Hepatocyte (in vitro differentiated cells): ENCODE measurements around the gene GPR132. TPM values are rescaled to one million over a fixed set of nuclear protein-coding genes. Genes with fewer than 3 reads are reported as not detected.
A peak's percentile ranks its signal among the peaks of the same experiment; 100 is the strongest.

Experiments used
- DNase-seq: peaks from one replicate; pipeline ENCODE4 v3.0.0-alpha.2; 2016; ENCODE audit warnings: low spot score
- H2AFZ ChIP-seq: fragments of 200-600 bp; sonication (generic); 2 replicates; pipeline ENCODE4 v1.6.0; 2016; ENCODE audit warnings: antibody characterized with exemption, mild to moderate bottlenecking
- H3K27ac ChIP-seq: fragments of 200-600 bp; sonication (generic); 2 replicates; pipeline ENCODE4 v1.5.1; 2016; ENCODE audit warnings: mild to moderate bottlenecking
- H3K27me3 ChIP-seq: fragments of 200-600 bp; sonication (generic); 2 replicates; pipeline ENCODE4 v1.6.1; 2016
- H3K36me3 ChIP-seq: fragments of 200-600 bp; sonication (generic); replicated peaks from 2 replicates; pipeline ENCODE4 v1.5.1; 2016; ENCODE audit warnings: low read depth; ENCODE audit not compliant: insufficient read depth
- H3K4me1 ChIP-seq: fragments of 200-600 bp; sonication (generic); 2 replicates; pipeline ENCODE4 v1.5.1; 2016; ENCODE audit warnings: mild to moderate bottlenecking, moderate library complexity; ENCODE audit not compliant: insufficient read depth
- H3K4me2 ChIP-seq: fragments of 200-600 bp; sonication (generic); 2 replicates; pipeline ENCODE4 v1.6.0; 2016
- H3K4me3 ChIP-seq: fragments of 200-600 bp; sonication (generic); 2 replicates; pipeline ENCODE4 v1.5.1; 2016; ENCODE audit warnings: mild to moderate bottlenecking
- H3K79me2 ChIP-seq: fragments of 200-600 bp; sonication (generic); 2 replicates; pipeline ENCODE4 v1.6.0; 2017; ENCODE audit warnings: mild to moderate bottlenecking
- H3K9me2 ChIP-seq: fragments of 200-600 bp; sonication (generic); replicated peaks from 2 replicates; pipeline ENCODE4 v1.6.0; 2017; ENCODE audit warnings: mild to moderate bottlenecking; ENCODE audit not compliant: insufficient read depth
- H3K9me3 ChIP-seq: fragments of 200-600 bp; sonication (generic); 2 replicates; pipeline ENCODE4 v1.5.1; 2016; ENCODE audit warnings: low read depth, mild to moderate bottlenecking
- H4K20me1 ChIP-seq: fragments of 200-600 bp; sonication (generic); 2 replicates; pipeline ENCODE4 v1.6.0; 2016; ENCODE audit warnings: mild to moderate bottlenecking; ENCODE audit not compliant: insufficient read depth, poor library complexity, severe bottlenecking
- EZH2 ChIP-seq: fragments of 200-600 bp; sonication (generic); IDR thresholded peaks from 2 replicates; pipeline ENCODE4 v1.6.1; 2016; ENCODE audit warnings: antibody characterized with exemption, mild to moderate bottlenecking, borderline replicate concordance
- EZH2phosphoT487 ChIP-seq: fragments of 200-600 bp; sonication (generic); IDR thresholded peaks from one replicate; pipeline ENCODE4 v1.6.1; 2018; ENCODE audit warnings: antibody characterized with exemption, mild to moderate bottlenecking, low read depth, moderate library complexity; ENCODE audit not compliant: unreplicated experiment, severe bottlenecking
- WGBS: methylation state at CpG from one replicate; pipeline ENCODE4 v1.1.6; 2016; ENCODE audit warnings: low lambda C conversion rate; ENCODE audit errors: missing lambda C conversion rate; 5-methylcytosine and 5-hydroxymethylcytosine counted together
- polyA plus RNA-seq: library from polyadenylated mRNA; unstranded; fragments of >200 nt; fragmentation: Nextera tagmentation; extraction: Ambion mirVana; gene quantifications from 2 replicates; pipeline ENCODE4 v1.2.1, GENCODE V29; 2016
- total RNA-seq: library from RNA; depleted of rRNA; stranded (reverse); fragments of >200 nt; gene quantifications from 2 replicates; pipeline ENCODE4 v1.2.3, GENCODE V29; 2014
- TF ChIP-seq, protein P1 (sequence below): fragments of 200-600 bp; sonication (generic); IDR thresholded peaks from 2 replicates; pipeline ENCODE4 v1.5.1; 2016; ENCODE audit warnings: antibody characterized with exemption, mild to moderate bottlenecking; ENCODE audit not compliant: poor library complexity

GPR132 gene
- total and polyA plus RNA-seq, 2 experiments from 2014 or later, result 0.41 to 0.83 TPM

DNA sequence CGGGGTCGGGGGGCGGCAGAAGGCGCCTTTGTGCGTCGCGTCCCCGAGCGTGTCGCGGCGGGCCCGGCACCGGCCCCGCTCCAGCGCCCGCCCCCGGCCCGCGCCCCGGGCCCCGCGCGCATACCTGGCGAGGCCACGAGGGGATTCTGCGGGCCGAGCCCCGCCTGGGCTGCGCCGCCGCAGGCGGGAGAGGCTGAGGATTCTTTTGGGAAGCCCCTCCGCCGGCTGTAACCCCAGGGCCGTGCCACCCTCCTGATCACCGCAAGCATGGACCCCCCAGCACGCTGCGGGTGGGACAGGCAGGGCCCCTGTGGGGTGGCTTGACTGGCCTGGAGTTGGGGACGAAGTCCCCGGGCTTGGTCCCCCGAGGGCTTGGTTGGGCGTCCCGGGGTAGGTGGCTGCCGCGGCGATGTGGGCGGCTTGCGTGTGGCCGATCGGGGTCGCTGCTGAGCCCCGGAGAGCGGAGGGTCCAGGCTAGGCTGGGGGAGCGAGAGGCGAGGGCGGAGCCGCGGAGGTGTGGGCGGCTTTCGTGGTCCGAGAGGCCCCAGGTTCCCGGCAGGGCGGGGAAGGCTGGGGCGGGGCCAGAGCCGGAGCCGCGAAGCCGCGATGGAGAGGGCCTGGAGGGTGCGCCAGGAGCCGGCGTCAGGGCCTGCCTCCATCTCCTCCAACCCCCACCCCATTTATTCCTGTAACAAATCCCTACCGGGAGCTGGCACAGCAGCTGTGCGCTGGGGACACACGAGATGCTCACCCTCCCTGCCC lies 28.4 kb upstream of the GPR132 start:
- peaks cover 2% of the 10 kb centered on the region for H3K79me2 ChIP-seq
- H4K20me1 ChIP-seq, result peaks cover 8% of the 10 kb centered on the region
- H3K36me3 ChIP-seq, result no peaks in the 10 kb centered on the region
- H3K27ac ChIP-seq, result peak overlapping the region; percentile 100
- H2AFZ ChIP-seq, result peak overlapping the region; percentile 96
- TF ChIP-seq, protein P1, sequence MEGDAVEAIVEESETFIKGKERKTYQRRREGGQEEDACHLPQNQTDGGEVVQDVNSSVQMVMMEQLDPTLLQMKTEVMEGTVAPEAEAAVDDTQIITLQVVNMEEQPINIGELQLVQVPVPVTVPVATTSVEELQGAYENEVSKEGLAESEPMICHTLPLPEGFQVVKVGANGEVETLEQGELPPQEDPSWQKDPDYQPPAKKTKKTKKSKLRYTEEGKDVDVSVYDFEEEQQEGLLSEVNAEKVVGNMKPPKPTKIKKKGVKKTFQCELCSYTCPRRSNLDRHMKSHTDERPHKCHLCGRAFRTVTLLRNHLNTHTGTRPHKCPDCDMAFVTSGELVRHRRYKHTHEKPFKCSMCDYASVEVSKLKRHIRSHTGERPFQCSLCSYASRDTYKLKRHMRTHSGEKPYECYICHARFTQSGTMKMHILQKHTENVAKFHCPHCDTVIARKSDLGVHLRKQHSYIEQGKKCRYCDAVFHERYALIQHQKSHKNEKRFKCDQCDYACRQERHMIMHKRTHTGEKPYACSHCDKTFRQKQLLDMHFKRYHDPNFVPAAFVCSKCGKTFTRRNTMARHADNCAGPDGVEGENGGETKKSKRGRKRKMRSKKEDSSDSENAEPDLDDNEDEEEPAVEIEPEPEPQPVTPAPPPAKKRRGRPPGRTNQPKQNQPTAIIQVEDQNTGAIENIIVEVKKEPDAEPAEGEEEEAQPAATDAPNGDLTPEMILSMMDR, result peak; percentile 72
- TF ChIP-seq EZH2, result no peak
- H3K9me3 ChIP-seq, result no peaks in the 10 kb centered on the region
- H3K4me2 ChIP-seq, result peak overlapping the region; percentile 95
- H3K27me3 ChIP-seq, result no peaks in the 10 kb centered on the region
- 3% methylated on average over 13 of the region's 76 CpGs for WGBS
- H3K4me1 ChIP-seq, result peaks cover 40% of the 10 kb centered on the region
- DNase-seq, result peak; percentile 95
- H3K9me2 ChIP-seq, result no peaks in the 10 kb centered on the region
- peak overlapping the region; percentile 89 for H3K4me3 ChIP-seq

DNA sequence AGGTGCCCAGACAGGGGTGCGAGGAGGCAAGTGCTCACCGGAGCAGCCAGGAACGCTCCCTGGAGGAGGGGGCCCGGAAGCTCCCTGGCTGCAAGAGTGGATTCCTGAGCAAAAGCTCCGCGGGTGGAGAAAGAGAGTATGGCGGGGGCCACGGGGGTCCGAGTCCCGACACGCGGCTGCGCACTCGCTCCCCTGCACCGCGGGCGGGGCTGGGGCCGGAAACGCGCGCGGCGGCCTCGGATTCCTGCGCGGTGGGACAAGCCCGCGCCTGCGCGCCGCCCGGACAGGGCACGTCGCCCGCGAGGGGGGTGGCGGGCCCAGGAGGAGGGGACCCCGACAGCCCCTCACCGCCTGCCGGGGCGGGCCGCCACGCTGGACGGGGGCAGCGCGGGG lies 27.8 kb upstream of the GPR132 start:
- Histone ChIP-seq H3K27ac (peak overlapping the region; percentile 100), H4K20me1 (peaks cover 8% of the 10 kb centered on the region), H3K9me2 (no peaks in the 10 kb centered on the region), H3K79me2 (peaks cover 2% of the 10 kb centered on the region), H3K4me3 (peak overlapping the region; percentile 62), H3K36me3 (no peaks in the 10 kb centered on the region), H3K9me3 (no peaks in the 10 kb centered on the region), H3K4me2 (peak overlapping the region; percentile 95), H3K4me1 (peaks cover 46% of the 10 kb centered on the region), H2AFZ (peak overlapping the region; percentile 58), H3K27me3 (no peaks in the 10 kb centered on the region)
- TF ChIP-seq EZH2phosphoT487, result no peak
- TF ChIP-seq, protein P1, result no peak
- TF ChIP-seq EZH2, result no peak
- 21% methylated on average over 5 of the region's 46 CpGs for WGBS
- DNase-seq, result peak; percentile 90

DNA sequence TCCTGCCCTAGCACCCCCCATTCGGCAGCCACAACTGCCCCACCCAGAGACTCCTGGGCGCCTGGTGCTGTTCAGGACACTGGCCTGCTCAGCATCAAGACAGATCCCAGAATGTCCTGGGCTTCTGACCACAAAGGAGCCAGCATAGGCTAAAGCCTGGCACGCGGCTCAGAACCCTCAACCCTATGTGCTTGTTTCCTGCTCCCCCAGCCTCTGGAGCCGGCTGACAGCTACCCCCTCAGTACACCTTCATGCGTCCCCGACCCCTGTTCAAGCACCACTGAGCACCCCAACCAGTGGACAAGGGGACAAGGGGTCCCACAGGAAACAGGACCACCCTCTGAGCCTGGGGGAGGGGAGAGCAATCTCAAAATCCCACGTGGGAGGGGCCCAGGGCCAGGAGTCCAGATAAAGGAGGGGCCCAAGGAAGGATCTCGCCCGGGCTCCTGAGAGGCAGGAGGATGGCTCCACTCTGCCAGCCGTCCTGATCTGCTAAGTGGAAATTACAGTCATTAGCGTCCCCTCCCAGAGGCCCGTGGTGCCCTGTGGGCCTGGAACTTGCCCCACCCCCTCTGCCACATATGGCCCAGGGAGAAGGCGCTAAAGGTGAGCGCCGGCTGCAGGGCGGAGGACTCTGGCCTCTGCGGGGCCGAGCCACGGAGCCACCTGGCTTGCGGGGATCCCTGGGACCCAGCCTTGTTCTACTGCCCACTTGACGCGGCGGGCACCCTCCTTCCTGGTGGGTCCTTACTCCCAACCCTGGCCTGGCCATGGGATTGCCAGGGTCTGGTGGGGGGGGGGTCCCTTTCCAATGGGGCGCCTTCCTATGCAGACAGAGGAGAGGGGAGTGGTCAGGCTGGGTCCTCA lies 27.2 kb upstream of the GPR132 start:
- peak overlapping the region; percentile 58 for H2AFZ ChIP-seq
- H3K4me1 ChIP-seq, result peaks cover 50% of the 10 kb centered on the region
- H3K27me3 ChIP-seq, result no peaks in the 10 kb centered on the region
- peak overlapping the region; percentile 95 for H3K4me2 ChIP-seq
- TF ChIP-seq EZH2 (no peak), EZH2phosphoT487 (no peak)
- TF ChIP-seq, protein P1, result no peak
- peaks cover 2% of the 10 kb centered on the region for H3K79me2 ChIP-seq
- WGBS, result 35% methylated on average over 25 of the region's 25 CpGs
- peaks cover 8% of the 10 kb centered on the region for H4K20me1 ChIP-seq
- H3K36me3 ChIP-seq, result no peaks in the 10 kb centered on the region
- peak; percentile 79 for DNase-seq
- H3K4me3 ChIP-seq, result peak overlapping the region; percentile 62
- no peaks in the 10 kb centered on the region for H3K9me3 ChIP-seq
- H3K27ac ChIP-seq, result peak overlapping the region; percentile 100
- no peaks in the 10 kb centered on the region for H3K9me2 ChIP-seq
